ENCODE results near the gene MYMK. TPM values are rescaled to one million over a fixed set of nuclear protein-coding genes. Genes with fewer than 3 reads are reported as not detected.
A peak's percentile ranks its signal among the peaks of the same experiment; 100 is the strongest.

MYMK gene
- total RNA-seq, 4 donors from 2014 or later, result not detected

- no peak for DNase-seq (ENCODE audit: low spot score in 2 of 2)
- TF ChIP-seq CTCF (IDR thresholded peaks at IDR 0.05), result no peak
- no peak for TF ChIP-seq POLR2A (IDR thresholded peaks at IDR 0.05)
- intact Hi-C loops (cut with DNase I; ENCODE audit: low total_unique reads), result no loop called here
- 61 to 71% methylated on average over 32 to 34 of the region's 35 CpGs for WGBS, 2 donors
- H3K4me3 ChIP-seq (ENCODE audit: low read depth, poor library complexity, severe bottlenecking), result no peak overlapping the region
These were observed 27.6 kb downstream of the MYMK start for GRCh38 chr9:133496861-133497842.

- 84 to 88% methylated on average over 24 of the region's 24 CpGs for WGBS, 2 donors
- TF ChIP-seq CTCF (IDR thresholded peaks at IDR 0.05) (peak in 1 of 3 donors; percentile 8), POLR2A (IDR thresholded peaks at IDR 0.05) (no peak)
- no peak for DNase-seq (ENCODE audit: low spot score in 2 of 2)
- no peak overlapping the region for H3K4me3 ChIP-seq (ENCODE audit: low read depth, poor library complexity, severe bottlenecking)
- intact Hi-C loops (cut with DNase I; ENCODE audit: low total_unique reads), result no loop called here
These were observed 29.1 kb downstream of the MYMK start for GRCh38 chr9:133495327-133496293.

- no peak overlapping the region for H3K4me3 ChIP-seq (ENCODE audit: low read depth, poor library complexity, severe bottlenecking)
- WGBS, 2 donors, result 63 to 81% methylated on average over 18 to 24 of the region's 24 CpGs
- intact Hi-C loops (cut with DNase I; ENCODE audit: low total_unique reads), result no loop called here
- TF ChIP-seq CTCF (IDR thresholded peaks at IDR 0.05) (no peak), POLR2A (IDR thresholded peaks at IDR 0.05) (no peak)
- DNase-seq (ENCODE audit: low spot score in 2 of 2), result no peak
These were observed 30.0 kb downstream of the MYMK start for GRCh38 chr9:133494636-133495326.

- WGBS, 2 donors, result 83 to 86% methylated on average over 21 to 23 of the region's 23 CpGs
These were observed 30.8 kb downstream of the MYMK start for GRCh38 chr9:133493845-133494540.

More at GRCh38 chr9:133493845-133494540, 30.8 kb downstream of the MYMK start:
- intact Hi-C loops (cut with DNase I; ENCODE audit: low total_unique reads), result no loop called here
- H3K4me3 ChIP-seq (ENCODE audit: low read depth, poor library complexity, severe bottlenecking), result no peak overlapping the region
- no peak for DNase-seq (ENCODE audit: low spot score in 2 of 2)
- TF ChIP-seq POLR2A (IDR thresholded peaks at IDR 0.05) (no peak), CTCF (IDR thresholded peaks at IDR 0.05) (no peak)
